BE2C (cell line): ENCODE results near the gene CAMK1D.
"Not testable (repeated sequence)": the region's sequence is repeated elsewhere in the genome, so short reads cannot be mapped to it uniquely, and the experiment has no call there.

ENCODE experiments used
- DNase-seq: peaks from one replicate; pipeline ENCODE4 v3.0.0-alpha.2; 2020
- H3K27me3 ChIP-seq: fragments of 250-450 bp; sonication (Bioruptor Pico); 2 replicates; pipeline ENCODE4 v1.5.1; 2020; ENCODE audit warnings: mild to moderate bottlenecking
- H3K36me3 ChIP-seq: fragments of 250-450 bp; sonication (Bioruptor Pico); 2 replicates; pipeline ENCODE4 v1.5.1; 2020; ENCODE audit warnings: mild to moderate bottlenecking
- H3K4me1 ChIP-seq: fragments of 250-450 bp; sonication (Bioruptor Pico); 2 replicates; pipeline ENCODE4 v1.5.1; 2020
- H3K4me3 ChIP-seq: 2 replicates; pipeline ENCODE4 v1.5.1; 2011; ENCODE audit warnings: low read depth, low read length
- H3K9me3 ChIP-seq: fragments of 250-450 bp; sonication (Bioruptor Pico); 2 replicates; pipeline ENCODE4 v1.5.1; 2020
- TF ChIP-seq, protein P1 (sequence below): IDR thresholded peaks from 2 replicates; pipeline ENCODE4 v1.5.1; 2012; ENCODE audit warnings: mild to moderate bottlenecking, low read depth, low read length

Gene CAMK1D

DNA sequence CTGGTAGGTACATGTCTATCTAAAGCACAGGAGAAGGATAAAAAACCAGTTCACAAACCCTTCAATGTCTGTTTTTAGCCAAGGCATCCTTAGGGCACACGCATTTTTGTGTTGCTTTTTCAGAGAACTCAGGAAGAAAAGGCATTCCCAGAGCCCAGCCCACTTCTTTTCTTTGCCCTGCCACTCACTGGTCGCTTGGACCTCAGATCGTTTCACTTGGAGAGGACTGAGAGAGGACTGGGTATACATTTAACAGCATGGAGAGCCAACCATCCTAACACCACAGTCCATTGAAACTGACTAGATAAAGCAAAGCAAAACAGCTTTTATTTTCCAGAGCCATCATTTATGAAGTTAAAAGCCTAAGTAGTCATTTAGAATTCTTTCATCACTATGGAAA is 194.2 kb downstream of the CAMK1D start:
- TF ChIP-seq, protein P1, sequence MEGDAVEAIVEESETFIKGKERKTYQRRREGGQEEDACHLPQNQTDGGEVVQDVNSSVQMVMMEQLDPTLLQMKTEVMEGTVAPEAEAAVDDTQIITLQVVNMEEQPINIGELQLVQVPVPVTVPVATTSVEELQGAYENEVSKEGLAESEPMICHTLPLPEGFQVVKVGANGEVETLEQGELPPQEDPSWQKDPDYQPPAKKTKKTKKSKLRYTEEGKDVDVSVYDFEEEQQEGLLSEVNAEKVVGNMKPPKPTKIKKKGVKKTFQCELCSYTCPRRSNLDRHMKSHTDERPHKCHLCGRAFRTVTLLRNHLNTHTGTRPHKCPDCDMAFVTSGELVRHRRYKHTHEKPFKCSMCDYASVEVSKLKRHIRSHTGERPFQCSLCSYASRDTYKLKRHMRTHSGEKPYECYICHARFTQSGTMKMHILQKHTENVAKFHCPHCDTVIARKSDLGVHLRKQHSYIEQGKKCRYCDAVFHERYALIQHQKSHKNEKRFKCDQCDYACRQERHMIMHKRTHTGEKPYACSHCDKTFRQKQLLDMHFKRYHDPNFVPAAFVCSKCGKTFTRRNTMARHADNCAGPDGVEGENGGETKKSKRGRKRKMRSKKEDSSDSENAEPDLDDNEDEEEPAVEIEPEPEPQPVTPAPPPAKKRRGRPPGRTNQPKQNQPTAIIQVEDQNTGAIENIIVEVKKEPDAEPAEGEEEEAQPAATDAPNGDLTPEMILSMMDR: no peak
- no peak for DNase-seq
- Histone ChIP-seq H3K36me3 (no peaks in the 10 kb centered on the region), H3K4me3 (no peak overlapping the region), H3K27me3 (no peaks in the 10 kb centered on the region), H3K9me3 (no peaks in the 10 kb centered on the region), H3K4me1 (no peaks in the 10 kb centered on the region)

DNA sequence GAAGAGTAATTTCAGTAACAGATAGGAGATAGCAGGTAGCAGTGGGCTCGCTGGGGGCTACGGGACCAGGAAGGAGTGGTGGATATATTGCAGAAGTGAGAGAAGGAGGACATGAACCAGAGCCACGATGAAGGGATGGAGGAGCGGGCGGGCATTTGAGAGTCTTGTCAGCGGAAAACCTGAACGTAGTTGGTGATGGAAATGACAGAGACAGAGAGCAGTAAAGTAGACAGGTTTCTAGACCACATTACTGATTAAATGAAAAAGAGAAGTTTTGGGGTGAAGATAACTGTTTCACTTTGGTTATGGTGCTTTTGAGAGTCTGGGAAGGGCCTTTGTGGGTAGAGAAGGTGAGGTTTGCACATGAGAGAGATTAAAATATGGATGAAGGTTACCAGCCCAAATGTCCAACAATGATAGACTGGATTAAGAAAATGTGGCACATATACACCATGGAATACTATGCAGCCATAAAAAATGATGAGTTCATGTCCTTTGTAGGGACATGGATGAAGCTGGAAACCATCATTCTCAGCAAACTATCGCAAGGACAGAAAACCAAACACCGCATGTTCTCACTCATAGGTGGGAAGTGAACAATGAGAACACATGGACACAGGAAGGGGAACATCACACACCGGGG is 196.9 kb downstream of the CAMK1D start:
- not testable (repeated sequence) for H3K9me3 ChIP-seq

DNA sequence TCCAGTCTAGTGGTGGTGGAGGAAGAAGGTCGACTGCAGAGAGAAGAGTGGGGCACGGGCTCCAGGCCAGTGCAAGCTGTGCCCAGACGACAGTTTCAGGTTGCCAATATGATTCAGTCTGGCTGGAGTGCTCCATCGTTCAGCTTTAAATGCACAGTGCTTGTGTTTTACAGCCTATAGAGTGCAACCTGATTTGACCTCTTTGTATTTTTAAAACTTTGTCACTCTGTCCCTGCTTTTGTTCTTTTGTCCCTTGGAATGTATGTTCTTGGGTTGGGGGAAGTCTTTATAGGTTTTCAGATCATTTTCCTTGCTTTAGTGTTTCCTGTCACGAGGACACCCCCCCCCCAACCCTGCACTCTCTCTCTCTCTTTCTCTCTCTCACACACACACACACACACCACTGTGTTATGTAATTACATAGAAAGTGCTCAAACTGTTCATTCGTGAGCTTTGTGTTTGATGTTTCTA is 198.0 kb downstream of the CAMK1D start:
- no peaks in the 10 kb centered on the region for H3K4me1 ChIP-seq
- H3K9me3 ChIP-seq: no peaks in the 10 kb centered on the region
- no peak for DNase-seq
- H3K4me3 ChIP-seq: no peak overlapping the region
- TF ChIP-seq, protein P1: no peak
- H3K36me3 ChIP-seq: no peaks in the 10 kb centered on the region
- no peaks in the 10 kb centered on the region for H3K27me3 ChIP-seq

More for the DNA sequence above, 196.9 kb downstream of the CAMK1D start:
- not testable (repeated sequence) for H3K4me1 ChIP-seq, H3K36me3 ChIP-seq, DNase-seq, H3K27me3 ChIP-seq, H3K4me3 ChIP-seq

DNA sequence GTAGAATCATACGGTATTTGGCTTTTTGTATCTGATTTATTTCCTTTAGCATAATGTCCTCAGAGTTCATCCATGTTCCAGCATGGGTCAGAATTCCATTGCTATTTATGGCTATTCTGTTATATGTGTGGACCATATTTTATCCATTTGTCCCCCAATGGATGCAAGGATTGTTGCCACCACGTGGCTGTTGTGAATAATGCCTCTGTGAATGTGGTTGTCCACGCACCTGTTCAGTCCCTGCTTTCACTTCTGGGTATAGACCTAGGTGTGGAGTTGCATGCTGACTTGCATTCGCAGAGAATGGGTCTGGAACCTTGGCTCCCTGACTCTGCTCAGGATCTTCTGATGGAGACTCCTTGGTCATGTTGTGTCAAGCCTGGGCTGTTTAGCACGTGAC is 199.9 kb downstream of the CAMK1D start:
- TF ChIP-seq, protein P1: no peak; the same call in 1 of the 2 replicates

DNA sequence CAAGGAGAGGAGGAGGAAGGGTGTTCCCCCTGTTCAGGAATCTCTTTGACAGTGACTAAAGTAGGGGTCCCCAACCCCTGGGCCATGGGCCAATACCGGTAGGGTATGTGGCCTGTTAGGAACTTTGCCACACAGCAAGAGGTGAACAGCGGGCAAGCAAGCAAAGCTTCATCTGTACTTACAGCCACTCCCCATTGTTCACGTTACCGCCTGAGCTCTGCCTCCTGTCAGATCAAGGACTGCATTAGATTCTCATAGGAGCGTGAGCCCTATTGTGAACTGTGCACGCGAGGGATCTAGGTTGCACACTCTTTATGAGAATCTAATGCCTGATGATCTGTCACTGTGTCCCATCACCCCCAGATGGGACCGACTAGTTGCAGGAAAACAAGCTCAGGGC is 201.6 kb downstream of the CAMK1D start:
- Histone ChIP-seq H3K4me1 (no peaks in the 10 kb centered on the region), H3K36me3 (no peaks in the 10 kb centered on the region), H3K9me3 (no peaks in the 10 kb centered on the region), H3K27me3 (no peaks in the 10 kb centered on the region), H3K4me3 (no peak overlapping the region)
- TF ChIP-seq, protein P1: no peak
- no peak for DNase-seq

More for the DNA sequence above, 199.9 kb downstream of the CAMK1D start:
- no peaks in the 10 kb centered on the region for H3K4me1 ChIP-seq
- H3K4me3 ChIP-seq: no peak overlapping the region
- H3K36me3 ChIP-seq: no peaks in the 10 kb centered on the region
- no peaks in the 10 kb centered on the region for H3K9me3 ChIP-seq
- no peak for DNase-seq
- no peaks in the 10 kb centered on the region for H3K27me3 ChIP-seq

DNA sequence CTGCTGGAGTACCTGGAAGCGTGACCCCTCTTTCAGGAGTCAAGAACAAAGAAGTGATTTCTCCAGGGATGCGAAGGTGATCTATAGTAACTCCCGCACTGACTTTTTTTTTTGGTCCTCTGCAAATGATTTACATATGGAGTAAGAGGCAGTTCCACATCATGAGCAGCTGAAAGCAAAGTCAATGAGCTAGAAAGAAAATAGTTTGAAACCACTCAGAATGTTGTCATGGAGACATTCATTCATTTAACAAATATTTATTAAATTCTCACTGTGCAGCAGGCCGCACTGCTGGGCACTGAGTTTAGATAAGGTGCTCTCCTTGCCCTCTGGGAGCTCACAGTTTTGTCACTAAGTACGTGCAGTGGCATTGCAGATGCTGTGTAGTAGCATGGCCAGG is 206.7 kb downstream of the CAMK1D start:
- no peak overlapping the region for H3K4me3 ChIP-seq
- no peaks in the 10 kb centered on the region for H3K9me3 ChIP-seq
- H3K36me3 ChIP-seq: no peaks in the 10 kb centered on the region
- H3K4me1 ChIP-seq: no peaks in the 10 kb centered on the region
- DNase-seq: no peak
- TF ChIP-seq, protein P1: no peak
- H3K27me3 ChIP-seq: no peaks in the 10 kb centered on the region
